Muscle layer of duodenum (tissue), 2 donors: ENCODE results near the gene PDGFD.

ENCODE experiments used
- H3K27ac ChIP-seq: one replicate; pipeline ENCODE4 v1.7.0; 2013; ENCODE audit warnings: mild to moderate bottlenecking, low read length
- H3K27me3 ChIP-seq: one replicate; pipeline ENCODE4 v1.7.0; 2013; ENCODE audit warnings: low read depth, mild to moderate bottlenecking, control low read depth, low read length
- H3K36me3 ChIP-seq, 2 donors: one replicate each; pipeline ENCODE4 v1.7.0; 2013; ENCODE audit warnings: low read length in 2 of 2, control low read depth in 1 of 2, mild to moderate bottlenecking in 1 of 2; ENCODE audit not compliant: insufficient read depth in 2 of 2, control insufficient read depth in 1 of 2
- H3K4me1 ChIP-seq, 2 donors: one replicate each; pipeline ENCODE4 v1.7.0; 2013; ENCODE audit warnings: low read length in 2 of 2, mild to moderate bottlenecking in 2 of 2, control low read depth in 1 of 2, moderate library complexity in 1 of 2; ENCODE audit not compliant: insufficient read depth in 2 of 2, control insufficient read depth in 1 of 2
- H3K4me3 ChIP-seq, 2 donors: one replicate each; pipeline ENCODE4 v1.7.0; 2013; ENCODE audit warnings: low read length in 2 of 2, low read depth in 1 of 2, mild to moderate bottlenecking in 1 of 2
- H3K9me3 ChIP-seq, 2 donors: one replicate each; pipeline ENCODE4 v1.7.0; 2013; ENCODE audit warnings: low read length in 2 of 2, control low read depth in 1 of 2, mild to moderate bottlenecking in 1 of 2; ENCODE audit not compliant: control insufficient read depth in 1 of 2
- donor health status: healthy.

The PDGFD gene

DNA sequence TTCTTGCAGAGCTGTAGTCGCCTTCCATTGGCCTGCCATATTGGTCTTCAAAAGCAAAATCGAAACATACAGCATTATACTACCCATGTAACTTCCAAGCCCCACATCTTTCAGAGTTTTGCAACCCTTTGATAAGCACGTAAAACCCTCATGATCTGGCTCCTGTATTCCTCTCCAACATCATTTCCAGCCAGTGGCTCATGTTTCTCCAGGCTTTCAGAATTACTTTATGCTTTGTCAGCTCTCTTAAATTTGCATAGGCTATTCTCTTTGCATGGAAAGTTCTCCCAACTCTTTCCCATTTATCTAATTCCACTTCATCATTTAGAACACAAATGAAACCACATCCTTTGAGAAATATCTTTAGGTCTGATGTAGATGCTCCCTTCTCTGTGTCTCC is 195.3 kb downstream of the PDGFD start:
- Histone ChIP-seq H3K9me3 (no peaks in the 10 kb centered on the region), H3K4me3 (no peak overlapping the region), H3K36me3 (no peaks in the 10 kb centered on the region), H3K4me1 (no peaks in the 10 kb centered on the region), H3K27ac (no peak overlapping the region), H3K27me3 (no peaks in the 10 kb centered on the region)

DNA sequence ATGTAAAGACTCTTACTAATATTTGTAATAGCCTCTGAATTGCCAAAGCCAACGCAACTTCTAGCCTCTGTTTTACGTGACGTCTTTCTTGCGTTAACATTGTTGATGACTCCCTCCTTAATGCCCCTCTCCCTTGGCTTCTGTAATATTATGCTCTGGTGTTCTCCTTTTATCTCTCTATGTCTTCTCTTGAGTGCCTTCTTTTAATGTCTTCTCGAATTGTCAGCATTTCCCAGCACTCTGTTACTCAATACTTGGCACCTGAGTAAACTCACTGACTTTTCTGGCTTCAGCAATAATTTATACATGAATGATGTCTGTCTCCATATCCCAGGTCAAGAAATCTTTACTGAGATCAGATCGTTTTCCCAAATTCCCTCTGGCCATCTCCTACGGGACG is 196.0 kb downstream of the PDGFD start:
- Histone ChIP-seq H3K27me3 (no peaks in the 10 kb centered on the region), H3K36me3 (no peaks in the 10 kb centered on the region), H3K27ac (no peak overlapping the region), H3K9me3 (no peaks in the 10 kb centered on the region), H3K4me1 (no peaks in the 10 kb centered on the region), H3K4me3 (no peak overlapping the region)

GRCh38 chr11:103964390-103964789 is 199.6 kb downstream of the PDGFD start:
- no peak overlapping the region for H3K27ac ChIP-seq
- H3K36me3 ChIP-seq = no peaks in the 10 kb centered on the region
- no peak overlapping the region for H3K4me3 ChIP-seq
- H3K4me1 ChIP-seq = no peaks in the 10 kb centered on the region
- no peaks in the 10 kb centered on the region for H3K27me3 ChIP-seq
- H3K9me3 ChIP-seq = no peaks in the 10 kb centered on the region

DNA sequence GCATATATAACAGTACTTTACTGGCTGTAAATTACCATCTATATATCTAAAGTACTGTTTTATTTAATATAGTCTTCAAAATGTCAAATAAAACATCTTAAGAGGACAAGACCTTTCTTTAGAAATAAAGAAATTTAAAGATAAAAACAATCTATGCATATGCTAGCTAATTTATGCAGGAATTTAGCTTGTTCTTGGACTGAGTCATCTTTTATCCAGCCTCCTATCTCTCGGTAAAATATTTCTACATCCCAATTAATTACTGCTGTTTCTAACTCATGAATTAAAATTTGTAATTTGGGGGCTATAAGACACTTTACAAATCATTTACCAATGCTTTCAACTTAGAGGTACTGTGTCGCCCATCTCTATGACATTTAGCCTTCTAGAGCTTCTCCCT is 200.3 kb downstream of the PDGFD start:
- Histone ChIP-seq H3K27ac (no peak overlapping the region), H3K9me3 (no peaks in the 10 kb centered on the region), H3K27me3 (no peaks in the 10 kb centered on the region), H3K4me1 (no peaks in the 10 kb centered on the region), H3K4me3 (no peak overlapping the region), H3K36me3 (no peaks in the 10 kb centered on the region)

DNA sequence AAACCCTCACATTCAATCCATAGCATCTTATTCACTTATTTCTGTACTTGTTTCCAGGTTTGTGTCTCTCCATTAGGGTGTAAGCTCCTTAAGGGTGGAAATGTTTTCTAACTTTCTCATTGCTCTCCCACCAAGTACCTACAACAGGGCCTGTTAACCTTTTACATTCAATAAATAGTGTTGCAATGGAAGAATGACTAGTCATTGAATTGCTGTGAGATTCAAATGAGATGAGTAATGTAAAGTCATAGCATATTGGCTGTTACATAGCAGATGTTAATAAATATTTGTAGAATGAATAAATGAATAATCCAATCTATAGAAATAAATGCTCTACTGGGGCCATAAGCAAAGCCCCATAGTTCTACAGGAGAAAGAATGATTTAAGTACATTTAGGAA is 202.9 kb downstream of the PDGFD start:
- H3K36me3 ChIP-seq = no peaks in the 10 kb centered on the region
- no peak overlapping the region for H3K4me3 ChIP-seq
- H3K4me1 ChIP-seq = no peaks in the 10 kb centered on the region
- H3K27ac ChIP-seq = no peak overlapping the region
- H3K9me3 ChIP-seq = no peaks in the 10 kb centered on the region
- no peaks in the 10 kb centered on the region for H3K27me3 ChIP-seq

GRCh38 chr11:103960108-103960507 is 203.8 kb downstream of the PDGFD start:
- H3K27ac ChIP-seq = no peak overlapping the region
- no peaks in the 10 kb centered on the region for H3K27me3 ChIP-seq
- H3K4me3 ChIP-seq = no peak overlapping the region
- no peaks in the 10 kb centered on the region for H3K4me1 ChIP-seq
- no peaks in the 10 kb centered on the region for H3K36me3 ChIP-seq
- no peaks in the 10 kb centered on the region for H3K9me3 ChIP-seq

GRCh38 chr11:103959279-103959942 is 204.5 kb downstream of the PDGFD start:
- Histone ChIP-seq H3K4me3 (no peak overlapping the region), H3K9me3 (no peaks in the 10 kb centered on the region), H3K4me1 (no peaks in the 10 kb centered on the region), H3K27ac (no peak overlapping the region), H3K27me3 (no peaks in the 10 kb centered on the region), H3K36me3 (no peaks in the 10 kb centered on the region)

- Histone ChIP-seq H3K27me3 (no peaks in the 10 kb centered on the region), H3K9me3 (no peaks in the 10 kb centered on the region), H3K4me1 (no peaks in the 10 kb centered on the region), H3K36me3 (no peaks in the 10 kb centered on the region), H3K27ac (no peak overlapping the region), H3K4me3 (no peak overlapping the region)
Observed at GRCh38 chr11:103958475-103959215, 205.3 kb downstream of the PDGFD start.

- no peak overlapping the region for H3K27ac ChIP-seq
- H3K9me3 ChIP-seq = no peaks in the 10 kb centered on the region
- no peak overlapping the region for H3K4me3 ChIP-seq
- H3K4me1 ChIP-seq = no peaks in the 10 kb centered on the region
- H3K36me3 ChIP-seq = no peaks in the 10 kb centered on the region
- H3K27me3 ChIP-seq = no peaks in the 10 kb centered on the region
Observed at GRCh38 chr11:103953797-103954486, 210.0 kb downstream of the PDGFD start.

GRCh38 chr11:103949781-103950180 is 214.2 kb downstream of the PDGFD start:
- H3K36me3 ChIP-seq = no peaks in the 10 kb centered on the region
- H3K27ac ChIP-seq = no peak overlapping the region
- H3K4me3 ChIP-seq = no peak overlapping the region
- no peaks in the 10 kb centered on the region for H3K27me3 ChIP-seq
- no peaks in the 10 kb centered on the region for H3K9me3 ChIP-seq
- H3K4me1 ChIP-seq = no peaks in the 10 kb centered on the region

GRCh38 chr11:103948187-103948763 is 215.7 kb downstream of the PDGFD start:
- H3K27ac ChIP-seq = no peak overlapping the region
- H3K9me3 ChIP-seq = no peaks in the 10 kb centered on the region
- H3K36me3 ChIP-seq = no peaks in the 10 kb centered on the region
- H3K4me3 ChIP-seq = no peak overlapping the region
- H3K4me1 ChIP-seq = no peaks in the 10 kb centered on the region
- no peaks in the 10 kb centered on the region for H3K27me3 ChIP-seq
